ENCODE measurements around the gene BATF3. TPM values are rescaled to one million over a fixed set of nuclear protein-coding genes. Genes with fewer than 3 reads are reported as not detected.
A peak's percentile ranks its signal among the peaks of the same experiment; 100 is the strongest.

BATF3 gene
- total RNA-seq, 4 donors from 2014 or later: 0.74 to 2.1 (median 0.84) TPM; not detected in 1

DNA sequence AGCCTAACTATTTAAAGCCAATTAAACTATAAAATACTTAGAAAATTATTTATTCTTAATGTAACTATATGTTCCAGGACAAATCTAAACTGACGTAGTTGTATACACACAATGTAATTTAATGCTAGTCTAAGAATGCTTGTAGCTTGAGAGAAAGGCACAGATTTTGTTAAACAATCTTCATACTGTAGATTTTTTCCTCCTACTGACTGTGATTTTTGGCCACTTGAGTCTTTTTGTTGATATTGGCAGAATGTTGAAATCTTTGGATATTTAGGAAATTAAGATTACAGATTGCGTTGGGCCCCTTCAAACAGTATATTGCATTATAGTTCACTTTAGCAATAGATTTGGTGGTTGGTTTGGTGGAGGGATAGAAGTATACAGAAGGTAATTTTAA lies 50.6 kb downstream of the BATF3 start:
- intact Hi-C loops (cut with DNase I; ENCODE audit: low total_unique reads): no loop called here
- 82 to 84% methylated on average over 2 of the region's 2 CpGs for WGBS, 2 donors
- DNase-seq (ENCODE audit: low spot score in 2 of 2): no peak
- TF ChIP-seq, protein P1, sequence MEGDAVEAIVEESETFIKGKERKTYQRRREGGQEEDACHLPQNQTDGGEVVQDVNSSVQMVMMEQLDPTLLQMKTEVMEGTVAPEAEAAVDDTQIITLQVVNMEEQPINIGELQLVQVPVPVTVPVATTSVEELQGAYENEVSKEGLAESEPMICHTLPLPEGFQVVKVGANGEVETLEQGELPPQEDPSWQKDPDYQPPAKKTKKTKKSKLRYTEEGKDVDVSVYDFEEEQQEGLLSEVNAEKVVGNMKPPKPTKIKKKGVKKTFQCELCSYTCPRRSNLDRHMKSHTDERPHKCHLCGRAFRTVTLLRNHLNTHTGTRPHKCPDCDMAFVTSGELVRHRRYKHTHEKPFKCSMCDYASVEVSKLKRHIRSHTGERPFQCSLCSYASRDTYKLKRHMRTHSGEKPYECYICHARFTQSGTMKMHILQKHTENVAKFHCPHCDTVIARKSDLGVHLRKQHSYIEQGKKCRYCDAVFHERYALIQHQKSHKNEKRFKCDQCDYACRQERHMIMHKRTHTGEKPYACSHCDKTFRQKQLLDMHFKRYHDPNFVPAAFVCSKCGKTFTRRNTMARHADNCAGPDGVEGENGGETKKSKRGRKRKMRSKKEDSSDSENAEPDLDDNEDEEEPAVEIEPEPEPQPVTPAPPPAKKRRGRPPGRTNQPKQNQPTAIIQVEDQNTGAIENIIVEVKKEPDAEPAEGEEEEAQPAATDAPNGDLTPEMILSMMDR (IDR thresholded peaks at IDR 0.05): no peak
- no peak for TF ChIP-seq POLR2A (IDR thresholded peaks at IDR 0.05)
- H3K4me3 ChIP-seq (ENCODE audit: low read depth, poor library complexity, severe bottlenecking): no peak overlapping the region

DNA sequence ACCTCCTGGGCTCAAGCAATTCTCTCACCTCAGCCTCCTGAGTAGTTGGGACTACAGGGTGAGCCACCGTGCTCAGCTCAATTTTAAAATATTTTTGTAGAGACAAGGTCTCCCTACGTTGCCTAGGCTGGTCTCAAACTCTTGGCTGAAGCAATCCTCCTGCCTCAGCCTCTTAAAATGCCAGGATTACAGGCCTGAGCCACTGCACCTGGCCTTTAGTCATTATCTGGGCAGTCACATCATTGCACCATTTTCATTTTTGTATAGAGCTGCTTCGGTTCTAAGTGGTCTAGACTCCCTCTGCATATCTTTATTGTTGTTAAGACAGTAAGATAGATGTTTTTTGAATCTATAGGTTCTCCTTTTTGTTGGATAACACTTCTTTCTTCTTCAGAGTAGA lies 51.2 kb downstream of the BATF3 start:
- 87 to 95% methylated on average over 3 of the region's 3 CpGs for WGBS, 2 donors
- H3K4me3 ChIP-seq (ENCODE audit: low read depth, poor library complexity, severe bottlenecking): no peak overlapping the region
- intact Hi-C loops (cut with DNase I; ENCODE audit: low total_unique reads): no loop called here
- TF ChIP-seq, protein P1 (IDR thresholded peaks at IDR 0.05): no peak
- TF ChIP-seq POLR2A (IDR thresholded peaks at IDR 0.05): no peak
- DNase-seq (ENCODE audit: low spot score in 2 of 2): peak in 1 of 2 donors; percentile 7

DNA sequence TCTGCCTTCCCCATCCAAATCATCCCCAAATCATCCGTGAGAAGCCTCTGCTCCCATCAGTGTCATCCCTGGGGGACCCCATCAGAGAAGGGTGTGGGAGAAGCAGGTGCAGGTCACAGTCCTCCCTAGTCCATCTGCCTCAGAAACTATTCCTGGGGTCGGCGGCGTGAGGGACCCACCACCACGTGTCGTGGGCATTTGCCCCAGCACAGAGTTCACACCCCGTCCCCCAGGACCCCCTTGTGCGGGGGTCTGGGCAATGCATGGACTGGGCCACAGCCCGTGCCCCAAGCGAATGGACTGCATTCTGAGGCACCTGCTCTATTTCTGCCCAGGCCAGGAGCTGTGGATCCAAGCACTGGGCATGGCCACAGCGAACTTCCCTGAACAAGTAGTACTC lies 52.6 kb downstream of the BATF3 start:
- intact Hi-C loops (cut with DNase I; ENCODE audit: low total_unique reads): no loop called here
- no peak for DNase-seq (ENCODE audit: low spot score in 2 of 2)
- TF ChIP-seq, protein P1 (IDR thresholded peaks at IDR 0.05): no peak
- TF ChIP-seq POLR2A (IDR thresholded peaks at IDR 0.05): no peak
- no peak overlapping the region for H3K4me3 ChIP-seq (ENCODE audit: low read depth, poor library complexity, severe bottlenecking)
- WGBS, 2 donors: 93 to 95% methylated on average over 11 of the region's 11 CpGs

DNA sequence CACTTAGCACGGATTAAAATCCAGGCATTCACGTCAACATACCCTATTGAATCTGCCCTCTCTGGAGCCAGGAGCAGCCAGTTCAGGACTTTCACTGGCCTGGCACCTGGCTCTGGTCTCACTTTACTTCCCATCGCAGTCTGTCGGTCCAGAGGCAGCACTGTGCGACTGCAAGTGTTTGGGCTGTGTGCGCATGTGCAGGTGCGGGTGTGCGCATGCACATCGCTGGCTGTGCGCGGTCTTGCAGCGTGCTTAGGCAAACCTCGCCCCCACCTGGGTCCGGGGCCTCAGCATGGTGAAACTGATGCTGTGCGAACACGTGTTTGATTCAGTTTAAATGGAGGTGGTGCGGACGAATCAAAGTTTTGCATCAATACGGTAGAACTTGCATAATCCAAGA lies 53.1 kb downstream of the BATF3 start:
- no peak for DNase-seq (ENCODE audit: low spot score in 2 of 2)
- H3K4me3 ChIP-seq (ENCODE audit: low read depth, poor library complexity, severe bottlenecking): no peak overlapping the region
- TF ChIP-seq, protein P1 (IDR thresholded peaks at IDR 0.05): no peak
- no peak for TF ChIP-seq POLR2A (IDR thresholded peaks at IDR 0.05)
- intact Hi-C loops (cut with DNase I; ENCODE audit: low total_unique reads): no loop called here
- WGBS, 2 donors: 87 to 91% methylated on average over 19 of the region's 19 CpGs

DNA sequence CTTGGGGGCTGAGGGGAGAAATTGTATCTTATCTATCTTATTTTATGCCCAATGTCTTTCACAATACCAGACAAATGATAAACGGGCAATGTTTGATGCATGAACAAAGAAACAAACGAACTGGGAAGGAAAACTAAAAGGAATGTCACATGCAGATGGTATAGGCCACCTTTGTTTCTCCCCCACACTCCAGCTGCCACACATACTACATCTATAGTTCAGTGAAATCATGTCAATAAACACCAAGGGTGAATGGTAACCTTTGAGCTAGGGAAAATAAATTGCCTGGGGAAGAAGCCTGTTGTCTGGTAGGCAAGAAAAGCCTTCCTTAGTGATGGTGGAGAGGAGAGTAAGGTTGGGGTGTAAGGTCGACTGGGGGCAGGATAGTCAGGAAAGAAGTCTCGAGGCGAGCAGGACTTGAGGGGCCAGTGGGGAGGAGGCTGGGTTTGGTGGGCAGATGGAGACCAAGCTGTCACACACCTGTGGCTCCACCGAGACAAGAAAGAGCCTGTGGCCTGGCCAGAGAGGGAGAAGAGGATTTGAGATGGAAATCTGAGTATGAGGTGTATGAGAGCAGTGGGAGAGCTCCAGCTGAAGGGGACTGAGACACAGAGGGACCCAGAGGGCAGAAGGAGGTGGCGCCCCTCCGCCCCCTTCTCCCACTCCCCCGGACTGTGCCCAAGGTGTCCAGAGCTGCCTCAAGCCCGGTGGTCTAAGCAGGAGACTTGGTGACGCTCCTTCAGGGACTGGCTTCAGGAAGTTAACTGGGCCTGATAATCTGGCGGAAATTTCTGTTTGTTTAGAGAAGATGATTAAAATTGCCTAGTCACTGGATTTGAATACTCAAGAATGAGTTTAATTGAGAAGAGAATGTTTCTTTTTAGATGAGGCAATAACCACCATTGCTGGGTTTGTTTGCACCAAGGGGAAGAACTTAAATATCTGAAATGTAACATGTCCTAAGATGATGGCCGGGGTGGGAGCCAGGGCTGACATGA lies 53.8 kb downstream of the BATF3 start:
- H3K4me3 ChIP-seq (ENCODE audit: low read depth, poor library complexity, severe bottlenecking): no peak overlapping the region
- 82 to 83% methylated on average over 13 of the region's 13 CpGs for WGBS, 2 donors
- no peak for TF ChIP-seq POLR2A (IDR thresholded peaks at IDR 0.05)
- TF ChIP-seq, protein P1 (IDR thresholded peaks at IDR 0.05): no peak
- no peak for DNase-seq (ENCODE audit: low spot score in 2 of 2)
- intact Hi-C loops (cut with DNase I; ENCODE audit: low total_unique reads): no loop called here
